GM23248 (cell line): Measurements from ENCODE around the gene DONSON.

Experiments
- EZH2 ChIP-seq: fragments of 200-600 bp; sonication (generic); IDR thresholded peaks from 2 replicates; pipeline ENCODE4 v1.6.1; 2018; ENCODE audit warnings: antibody characterized with exemption, mild to moderate bottlenecking; ENCODE audit not compliant: insufficient read depth, poor library complexity, severe bottlenecking
- EZH2phosphoT487 ChIP-seq: fragments of 200-600 bp; sonication (generic); IDR thresholded peaks from 2 replicates; pipeline ENCODE4 v1.6.1; 2018; ENCODE audit warnings: antibody characterized with exemption, moderate library complexity, mild to moderate bottlenecking, low read depth; ENCODE audit not compliant: insufficient read depth

DNA sequence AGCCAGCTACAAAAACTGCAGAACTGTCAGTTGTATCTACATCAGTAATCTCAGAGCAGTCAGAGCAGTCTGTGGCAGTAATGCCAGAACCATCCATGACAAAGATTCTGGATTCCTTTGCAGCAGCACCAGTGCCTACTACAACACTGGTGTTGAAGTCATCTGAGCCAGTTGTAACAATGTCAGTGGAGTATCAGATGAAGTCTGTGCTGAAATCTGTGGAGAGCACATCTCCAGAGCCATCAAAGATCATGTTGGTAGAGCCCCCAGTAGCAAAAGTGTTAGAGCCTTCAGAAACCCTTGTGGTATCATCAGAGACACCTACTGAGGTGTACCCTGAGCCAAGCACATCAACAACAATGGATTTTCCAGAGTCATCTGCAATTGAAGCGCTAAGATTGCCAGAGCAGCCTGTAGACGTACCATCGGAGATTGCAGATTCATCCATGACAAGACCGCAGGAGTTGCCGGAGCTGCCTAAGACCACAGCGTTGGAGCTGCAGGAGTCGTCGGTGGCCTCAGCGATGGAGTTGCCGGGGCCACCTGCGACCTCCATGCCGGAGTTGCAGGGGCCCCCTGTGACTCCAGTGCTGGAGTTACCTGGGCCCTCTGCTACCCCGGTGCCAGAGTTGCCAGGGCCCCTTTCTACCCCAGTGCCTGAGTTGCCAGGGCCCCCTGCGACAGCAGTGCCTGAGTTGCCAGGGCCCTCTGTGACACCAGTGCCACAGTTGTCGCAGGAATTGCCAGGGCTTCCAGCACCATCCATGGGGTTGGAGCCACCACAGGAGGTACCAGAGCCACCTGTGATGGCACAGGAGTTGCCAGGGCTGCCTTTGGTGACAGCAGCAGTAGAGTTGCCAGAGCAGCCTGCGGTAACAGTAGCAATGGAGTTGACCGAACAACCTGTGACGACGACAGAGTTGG lies 38.4 kb downstream of the DONSON start:
- TF ChIP-seq EZH2 (no peak), EZH2phosphoT487 (no peak)
